D721Med (cell line): ENCODE measurements around the gene GDF7.

ENCODE experiments used
- DNase-seq: peaks from one replicate; pipeline ENCODE4 v3.0.0; 2011; ENCODE audit warnings: low spot score; ENCODE audit not compliant: insufficient read length
- FAIRE-seq: peaks from 2 replicates; lab custom pipeline; 2011; peaks lifted over from hg19 to GRCh38; lab: Jason Lieb, UNC
- TF ChIP-seq, protein P1 (sequence below): IDR thresholded peaks from 2 replicates; pipeline ENCODE4 v1.5.1; 2012; ENCODE audit warnings: mild to moderate bottlenecking, control low read depth; ENCODE audit not compliant: insufficient read depth; ENCODE audit errors: missing control alignments

The GDF7 gene

DNA sequence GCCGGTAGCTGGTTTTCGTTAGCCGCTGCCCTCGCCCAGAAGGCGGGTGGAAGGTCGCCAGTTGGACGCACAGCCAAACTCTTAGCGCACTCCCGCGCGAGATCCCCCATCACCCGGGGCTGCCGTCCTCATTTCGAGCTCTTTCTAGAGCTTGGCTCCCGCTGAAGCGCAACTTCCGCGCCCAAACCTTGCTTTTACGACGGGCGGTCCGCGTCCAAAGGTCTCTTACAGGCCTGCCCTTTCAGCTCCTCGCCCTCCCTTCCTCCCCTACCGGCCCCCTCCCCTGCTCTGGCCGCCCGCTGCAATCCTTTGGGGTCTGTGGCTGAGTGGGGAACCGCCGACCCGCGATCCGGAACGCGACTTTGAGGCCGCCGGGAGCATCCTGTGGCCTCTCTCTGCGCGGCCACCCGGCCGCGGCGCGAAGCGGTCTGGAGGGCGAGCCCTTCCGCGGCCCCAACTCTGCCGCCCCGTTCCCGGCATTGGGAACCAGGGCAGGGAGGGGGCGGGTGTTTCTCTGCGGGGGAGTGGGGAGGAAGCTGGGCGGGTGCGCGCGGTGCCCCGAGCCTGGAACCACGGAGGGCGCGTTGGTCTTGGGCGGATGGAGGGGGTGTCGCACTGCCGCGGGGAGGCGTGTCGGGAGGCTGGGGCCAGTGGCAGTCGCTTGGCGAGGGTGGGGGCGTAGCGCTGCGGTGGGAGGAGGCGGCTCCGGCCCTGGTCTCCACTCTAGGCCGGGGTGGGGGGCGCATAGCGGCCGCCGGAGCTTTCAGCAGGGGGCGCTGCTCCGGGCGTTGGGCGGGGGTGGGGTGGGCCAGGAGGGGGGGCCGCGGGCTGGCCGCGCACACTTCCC is at the start of gene GDF7:
GDF7 (plus strand) TSS at position 841 of the 847 bp plus-strand sequence. CDS start 96 bp downstream, outside the sequence.
- FAIRE-seq (no peak), DNase-seq (no peak)
- TF ChIP-seq, protein P1, sequence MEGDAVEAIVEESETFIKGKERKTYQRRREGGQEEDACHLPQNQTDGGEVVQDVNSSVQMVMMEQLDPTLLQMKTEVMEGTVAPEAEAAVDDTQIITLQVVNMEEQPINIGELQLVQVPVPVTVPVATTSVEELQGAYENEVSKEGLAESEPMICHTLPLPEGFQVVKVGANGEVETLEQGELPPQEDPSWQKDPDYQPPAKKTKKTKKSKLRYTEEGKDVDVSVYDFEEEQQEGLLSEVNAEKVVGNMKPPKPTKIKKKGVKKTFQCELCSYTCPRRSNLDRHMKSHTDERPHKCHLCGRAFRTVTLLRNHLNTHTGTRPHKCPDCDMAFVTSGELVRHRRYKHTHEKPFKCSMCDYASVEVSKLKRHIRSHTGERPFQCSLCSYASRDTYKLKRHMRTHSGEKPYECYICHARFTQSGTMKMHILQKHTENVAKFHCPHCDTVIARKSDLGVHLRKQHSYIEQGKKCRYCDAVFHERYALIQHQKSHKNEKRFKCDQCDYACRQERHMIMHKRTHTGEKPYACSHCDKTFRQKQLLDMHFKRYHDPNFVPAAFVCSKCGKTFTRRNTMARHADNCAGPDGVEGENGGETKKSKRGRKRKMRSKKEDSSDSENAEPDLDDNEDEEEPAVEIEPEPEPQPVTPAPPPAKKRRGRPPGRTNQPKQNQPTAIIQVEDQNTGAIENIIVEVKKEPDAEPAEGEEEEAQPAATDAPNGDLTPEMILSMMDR, result no peak

DNA sequence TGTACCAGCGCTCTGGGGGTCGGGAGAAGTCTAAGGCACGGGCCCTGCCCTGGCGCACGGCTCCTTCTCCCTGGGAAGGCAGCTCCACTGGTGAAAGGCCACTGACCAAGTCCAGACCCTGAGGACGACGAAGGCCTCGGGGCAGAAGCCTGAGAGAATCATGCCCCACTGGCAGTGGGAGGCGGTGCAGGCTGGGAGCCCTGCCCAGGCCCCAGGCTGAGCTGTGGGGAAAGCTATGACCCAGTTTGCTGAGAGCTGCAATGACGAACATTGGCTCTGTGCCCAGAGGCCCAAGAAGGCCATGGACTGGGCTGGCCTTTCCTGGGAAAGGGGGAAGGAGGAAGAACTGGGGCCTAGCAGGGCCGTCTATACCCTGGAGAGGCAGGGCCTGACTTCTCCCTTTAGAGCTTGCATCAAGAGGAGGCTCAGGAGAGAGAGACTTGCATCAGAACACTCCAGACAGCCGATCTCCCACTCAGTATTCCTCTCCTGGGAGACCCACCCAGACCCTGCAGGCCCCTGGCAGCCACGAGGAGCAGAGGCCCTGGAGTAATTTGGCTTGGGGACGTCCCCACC is 49.0 kb upstream of the GDF7 start:
- no peak for DNase-seq
- TF ChIP-seq, protein P1, result no peak
- no peak for FAIRE-seq

DNA sequence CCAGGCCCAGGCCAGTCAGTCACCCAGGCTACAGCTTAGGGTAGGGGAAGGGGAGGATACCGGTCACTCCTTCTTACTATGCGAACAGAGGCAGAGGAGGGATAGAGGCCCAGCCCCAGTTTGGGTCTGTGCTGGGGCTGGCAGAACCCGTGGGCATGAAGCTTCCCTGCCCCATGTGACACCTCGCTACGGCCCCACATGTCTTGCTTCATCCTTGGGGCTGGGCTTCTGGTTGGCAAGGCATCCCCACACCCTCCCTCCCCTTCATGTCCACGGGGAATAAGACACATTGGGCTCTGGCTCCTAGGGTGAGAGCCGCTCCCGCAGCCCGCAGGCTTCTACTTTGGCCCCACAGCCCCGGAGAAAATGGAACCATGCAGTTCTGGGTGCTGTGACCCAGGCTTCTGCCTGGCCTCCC is 48.5 kb upstream of the GDF7 start:
- DNase-seq (no peak), FAIRE-seq (no peak)
- TF ChIP-seq, protein P1, result no peak

DNA sequence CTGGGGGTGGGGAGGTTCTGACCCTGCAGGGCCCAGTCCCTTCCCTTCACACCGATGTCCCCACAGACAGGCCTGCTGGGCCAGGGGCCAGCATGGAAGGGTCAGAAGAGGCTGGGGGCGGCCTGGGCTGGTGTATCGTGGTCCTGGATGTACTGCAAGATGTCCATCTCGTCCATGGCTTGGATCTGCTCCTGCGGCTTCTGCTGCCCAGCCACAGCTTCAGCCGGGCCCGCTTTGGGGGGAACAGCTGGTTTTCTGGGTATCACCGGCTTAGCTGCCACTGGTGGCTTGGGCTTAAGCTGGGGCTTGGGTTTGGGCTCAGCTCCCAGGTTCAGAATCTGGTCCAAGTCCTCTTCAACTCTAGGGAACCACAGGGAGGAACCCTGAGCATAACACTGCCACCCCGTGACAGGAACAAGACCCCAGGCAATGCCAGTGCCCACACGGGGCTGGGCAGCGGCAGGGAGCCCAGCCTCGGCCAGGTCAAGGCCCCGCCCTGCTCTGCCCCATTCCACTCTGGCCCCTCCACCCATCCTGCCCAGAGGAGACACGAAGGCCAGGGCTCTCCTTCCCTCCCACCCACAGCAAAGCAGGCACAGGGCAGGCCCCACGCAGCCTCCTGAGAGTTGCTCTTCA is 47.9 kb upstream of the GDF7 start:
- DNase-seq, result no peak
- TF ChIP-seq, protein P1, result no peak
- FAIRE-seq, result no peak

DNA sequence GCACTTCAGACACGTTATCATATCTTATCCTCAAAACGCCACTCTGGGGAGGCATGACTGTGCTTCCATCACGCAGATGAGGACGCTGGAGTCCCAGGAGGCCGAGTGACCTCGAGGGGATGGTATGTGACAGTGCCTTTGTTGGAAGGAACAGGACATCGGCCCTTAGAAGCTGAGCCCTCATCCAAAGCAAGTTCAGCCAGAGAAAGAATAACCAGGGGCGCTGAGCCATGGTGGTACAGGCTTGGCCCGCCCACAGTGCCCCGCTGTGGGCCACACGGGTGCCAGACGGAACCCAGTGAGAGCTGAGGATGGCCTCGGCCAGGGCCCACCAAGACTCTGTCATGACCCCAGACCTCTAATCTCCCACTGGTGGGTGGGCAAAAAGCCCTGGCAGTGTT is 47.3 kb upstream of the GDF7 start:
- FAIRE-seq (no peak), DNase-seq (no peak)
- TF ChIP-seq, protein P1, result no peak

DNA sequence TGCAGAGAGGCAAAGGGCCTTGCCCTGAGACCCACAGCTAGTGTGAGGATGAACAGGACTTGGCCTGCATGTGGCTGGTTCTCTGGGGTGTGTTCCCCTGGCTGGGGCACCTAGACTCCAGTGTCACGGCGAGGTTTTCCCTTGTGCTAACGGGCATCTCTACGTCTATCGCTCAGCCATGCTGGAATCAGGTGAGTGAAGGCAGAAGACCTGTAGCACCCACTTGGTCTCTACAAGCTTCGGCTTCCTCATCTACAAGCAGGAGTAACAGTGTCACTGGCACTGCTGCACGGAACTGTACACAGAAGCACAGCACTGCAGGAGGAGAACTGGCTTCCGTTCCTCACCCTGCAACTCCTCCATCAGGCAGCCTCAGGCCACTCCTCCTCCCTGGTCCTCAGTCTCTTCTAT is 46.7 kb upstream of the GDF7 start:
- DNase-seq, result no peak
- TF ChIP-seq, protein P1, result no peak
- no peak for FAIRE-seq
